Endometrial microvascular endothelial cells (primary cell): ENCODE measurements around the gene FOXP2. TPM values are rescaled to one million over a fixed set of nuclear protein-coding genes. Genes with fewer than 3 reads are reported as not detected.

Source experiments
- in situ Hi-C: cut with HindIII; loops from 2 replicates; pipeline ENCODE4 v1.10.0; 2017; ENCODE audit warnings: low sequenced_read_pairs, low pct_unique_long_range_greater_than_20kb; ENCODE audit errors: inconsistent ontology term
- total RNA-seq: library from RNA; depleted of rRNA; stranded (reverse); fragments of >200 nt; gene quantifications from one replicate; pipeline ENCODE4 v1.2.3, GENCODE V29; 2015; ENCODE audit errors: inconsistent ontology term

Gene FOXP2
- total RNA-seq, 1 donor from 2014 or later: under 0.01 TPM

DNA sequence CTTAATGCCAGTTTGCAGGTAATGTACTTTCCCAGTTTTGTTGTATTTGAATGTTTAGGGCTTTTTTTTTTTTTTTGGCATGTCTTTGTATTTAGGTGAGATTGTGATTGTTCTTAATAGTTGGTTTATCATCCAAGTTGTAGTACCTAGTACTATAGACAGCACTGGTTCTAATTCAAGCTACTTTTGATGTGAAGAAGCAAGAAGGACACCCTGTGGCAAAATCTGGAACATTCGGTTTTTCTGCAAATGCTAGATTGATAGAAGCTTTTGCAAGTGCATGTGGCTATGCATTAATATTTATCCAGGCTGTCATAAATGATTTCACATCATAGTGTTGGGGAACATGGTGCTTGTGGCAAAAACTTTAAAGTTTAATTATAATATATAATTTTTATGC, 248.9 kb downstream of the FOXP2 start:
- in situ Hi-C loops: no loop called here

DNA sequence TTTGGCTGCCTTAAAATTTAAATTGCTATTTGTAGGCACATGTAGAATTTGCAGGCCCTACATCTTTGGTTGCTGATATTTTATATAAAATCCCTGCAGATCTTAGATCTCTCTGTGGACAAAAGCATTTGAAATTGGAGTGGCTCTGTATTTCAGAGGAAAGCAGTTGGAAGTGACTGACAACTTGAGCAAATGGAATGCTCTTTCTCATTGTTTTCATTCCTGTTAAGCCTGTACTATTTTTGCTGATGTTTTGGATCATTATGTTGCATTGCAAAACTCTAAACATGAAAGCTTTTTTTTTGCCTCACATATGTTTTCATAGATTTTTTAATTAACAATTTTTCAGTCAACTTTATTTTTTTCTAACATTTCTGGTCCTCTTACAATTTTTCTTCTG, 256.1 kb downstream of the FOXP2 start:
- in situ Hi-C loops: no loop called here

- in situ Hi-C loops: no loop called here
Measured at GRCh38 chr7:114671563-114672123, 257.0 kb downstream of the FOXP2 start.

DNA sequence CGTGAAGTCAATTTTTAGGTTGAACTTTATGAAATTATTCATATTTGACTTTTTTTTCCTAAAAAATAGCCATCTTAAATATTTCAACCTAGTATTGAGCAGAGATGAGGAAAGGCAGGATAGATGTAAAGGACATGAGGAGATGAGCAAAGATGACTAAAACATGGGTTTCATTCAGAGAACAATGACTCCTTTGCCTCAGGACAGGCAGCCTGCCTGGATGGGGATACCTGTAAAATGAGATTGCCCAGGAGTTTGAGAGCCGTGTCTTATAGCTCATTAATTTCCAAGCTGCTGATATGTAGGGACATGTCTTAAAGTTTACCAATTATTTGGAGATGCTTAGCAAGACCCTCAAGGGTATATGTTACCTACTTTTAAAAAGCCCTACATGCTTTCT, 263.5 kb downstream of the FOXP2 start:
- in situ Hi-C loops: no loop called here

- in situ Hi-C loops: no loop called here
Measured at GRCh38 chr7:114687238-114687637, 272.6 kb downstream of the FOXP2 start.

DNA sequence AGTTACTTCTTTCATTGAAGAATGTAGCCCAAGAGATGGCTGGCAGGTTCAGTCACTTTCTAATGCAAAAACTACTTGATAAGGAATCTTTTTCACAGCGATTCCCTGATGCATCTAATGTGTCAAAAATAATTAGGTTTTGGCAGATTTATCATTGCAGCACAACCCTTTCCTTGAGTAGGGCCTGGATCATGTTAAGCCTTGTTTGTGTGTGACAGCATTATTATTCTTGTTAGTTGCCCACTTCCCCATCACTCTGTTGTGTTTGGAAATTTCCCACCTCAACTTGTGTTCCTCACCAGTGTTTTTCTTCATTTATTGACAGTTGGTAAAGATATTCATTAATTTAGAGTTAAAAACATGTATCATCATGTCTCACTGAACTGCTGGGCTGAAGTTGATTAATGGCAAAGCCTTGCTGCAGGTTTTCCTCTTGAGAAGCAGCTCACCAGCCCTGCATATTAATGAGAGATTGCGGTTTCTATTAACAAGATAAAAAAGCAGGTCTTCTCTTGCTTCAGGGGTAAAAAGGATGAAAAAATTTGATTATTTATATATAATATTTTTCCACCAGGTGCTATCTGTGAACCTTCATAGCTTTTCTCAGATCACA, 273.9 kb downstream of the FOXP2 start:
- in situ Hi-C loops: no loop called here

GRCh38 chr7:114689406-114689805, 274.8 kb downstream of the FOXP2 start:
- in situ Hi-C loops: no loop called here

- in situ Hi-C loops: no loop called here
Measured at GRCh38 chr7:114691605-114692004, 277.0 kb downstream of the FOXP2 start.

DNA sequence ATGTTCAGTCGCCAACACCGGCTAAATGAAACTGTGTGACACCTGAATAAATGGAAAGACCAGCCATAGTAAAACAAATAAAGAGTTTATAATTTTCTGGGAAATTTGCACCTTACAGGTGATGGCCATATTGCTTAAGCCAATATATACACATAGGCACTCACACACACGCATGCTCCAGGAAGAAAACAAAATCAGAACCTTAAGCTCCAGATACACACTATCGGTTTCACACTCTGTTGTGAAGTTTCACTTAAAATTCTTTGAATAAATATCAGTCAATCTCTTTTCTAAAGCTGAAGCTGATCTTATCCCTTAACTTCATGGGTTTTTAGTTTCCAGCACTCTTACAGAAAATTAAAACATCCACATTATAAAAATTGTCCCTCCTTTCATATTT, 280.6 kb downstream of the FOXP2 start:
- in situ Hi-C loops: no loop called here

DNA sequence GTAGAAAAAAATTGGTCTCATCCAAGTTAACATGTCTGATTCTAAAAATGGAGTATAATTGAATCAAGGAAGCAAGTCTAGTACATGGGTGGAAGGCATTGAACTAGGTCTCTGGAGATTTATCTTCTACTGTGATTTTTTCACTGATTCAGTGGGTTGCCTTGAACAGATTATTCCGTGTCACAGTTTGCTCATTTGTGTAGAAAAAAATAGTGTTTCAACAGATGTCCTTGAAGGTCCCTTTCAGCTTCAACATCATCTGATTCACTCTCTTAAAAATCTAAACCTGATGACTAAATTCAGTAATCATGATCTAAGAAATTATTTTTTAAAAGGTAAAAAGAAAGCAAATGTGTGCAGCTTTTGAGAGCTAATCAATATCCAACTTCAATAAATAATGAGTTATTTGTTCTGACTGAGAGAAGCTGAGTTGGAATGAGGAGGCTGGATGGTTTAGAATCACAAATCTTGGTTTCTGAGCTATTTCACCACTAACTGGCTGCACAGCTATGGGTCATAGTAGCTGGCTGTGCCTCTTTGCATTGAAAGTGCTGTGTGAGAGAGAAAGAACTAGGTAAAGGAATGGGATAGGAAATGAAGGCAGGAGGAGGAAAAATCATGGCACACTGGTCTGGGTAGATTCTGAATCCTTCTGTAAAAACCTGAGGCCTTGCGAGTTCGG, 285.8 kb downstream of the FOXP2 start:
- in situ Hi-C loops: no loop called here

DNA sequence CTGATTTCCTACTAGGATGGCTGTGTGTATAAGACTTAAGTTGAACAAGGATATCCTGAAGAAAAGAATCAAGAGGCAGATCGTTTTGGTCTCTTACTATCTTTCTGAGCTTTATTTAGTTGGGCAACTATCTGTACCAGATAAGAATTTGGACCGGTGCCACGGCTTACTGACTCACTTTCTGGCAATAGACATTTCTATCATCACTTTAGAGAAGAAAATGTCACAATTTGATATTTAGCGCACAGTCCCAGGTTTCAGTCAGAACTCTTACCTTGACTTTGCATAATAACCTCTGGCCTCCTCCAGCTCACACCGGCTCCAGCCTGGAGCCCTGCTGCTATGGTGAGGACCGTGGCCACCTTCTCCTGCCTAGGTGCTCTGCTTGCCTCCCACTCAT, 289.1 kb downstream of the FOXP2 start:
- in situ Hi-C loops: no loop called here

DNA sequence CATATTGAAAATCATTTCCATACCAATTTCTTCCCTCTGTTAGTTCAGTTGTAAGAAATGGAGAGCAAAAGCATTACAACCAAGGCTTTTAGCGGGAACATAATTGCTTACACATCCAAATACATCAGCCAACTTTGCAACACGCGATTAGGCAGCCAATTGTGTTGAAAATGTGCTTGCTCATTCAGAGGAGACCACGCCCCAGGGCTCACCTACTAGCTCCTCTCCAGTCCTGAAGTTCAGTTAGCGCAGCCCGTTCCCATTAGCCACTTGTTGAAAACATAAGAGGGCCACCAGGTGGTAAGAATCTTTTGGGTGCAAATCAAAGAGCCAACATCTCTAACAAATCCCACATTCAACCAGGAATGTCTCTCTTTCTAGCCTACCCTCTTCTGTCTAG, 294.0 kb downstream of the FOXP2 start:
- in situ Hi-C loops: no loop called here

DNA sequence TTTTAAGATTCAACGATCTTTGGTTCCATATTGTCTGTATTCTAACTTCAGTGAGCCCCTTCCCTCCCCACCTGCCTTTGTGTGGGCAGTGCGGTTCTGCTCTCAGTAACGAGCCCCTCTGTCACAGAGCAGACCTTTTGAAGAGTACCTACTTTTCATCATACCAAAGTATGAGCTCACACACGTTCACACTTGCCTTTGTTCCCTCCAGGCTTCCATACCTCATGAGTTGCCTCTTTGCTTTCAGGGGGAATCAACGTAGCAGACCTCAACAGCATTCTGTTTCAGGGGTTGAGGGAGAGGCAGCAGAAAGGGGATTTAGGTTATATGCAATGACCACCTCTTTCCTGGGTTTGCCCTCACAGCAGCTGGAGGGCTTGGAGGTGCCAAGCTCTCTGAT, 295.9 kb downstream of the FOXP2 start:
- in situ Hi-C loops: no loop called here

DNA sequence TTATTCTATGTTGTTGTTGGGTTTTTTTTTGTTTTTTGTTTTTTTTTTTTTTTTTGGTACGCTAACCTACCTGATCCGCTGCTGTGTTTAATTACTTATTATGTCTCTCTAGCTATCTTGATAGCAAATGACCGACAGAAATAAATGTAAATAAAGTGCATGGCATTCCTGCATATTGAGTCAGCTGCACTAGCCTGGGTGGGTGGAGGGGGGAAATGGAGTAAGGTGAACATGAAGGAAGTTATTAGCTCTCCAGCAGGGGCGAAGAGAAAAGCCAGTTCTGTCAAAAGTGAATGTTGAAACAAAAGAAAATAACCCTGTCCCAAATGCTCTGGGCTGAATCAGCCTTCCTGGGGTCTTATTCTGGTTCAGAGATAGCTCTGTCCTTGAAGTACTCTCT, 296.6 kb downstream of the FOXP2 start:
- in situ Hi-C loops: no loop called here

DNA sequence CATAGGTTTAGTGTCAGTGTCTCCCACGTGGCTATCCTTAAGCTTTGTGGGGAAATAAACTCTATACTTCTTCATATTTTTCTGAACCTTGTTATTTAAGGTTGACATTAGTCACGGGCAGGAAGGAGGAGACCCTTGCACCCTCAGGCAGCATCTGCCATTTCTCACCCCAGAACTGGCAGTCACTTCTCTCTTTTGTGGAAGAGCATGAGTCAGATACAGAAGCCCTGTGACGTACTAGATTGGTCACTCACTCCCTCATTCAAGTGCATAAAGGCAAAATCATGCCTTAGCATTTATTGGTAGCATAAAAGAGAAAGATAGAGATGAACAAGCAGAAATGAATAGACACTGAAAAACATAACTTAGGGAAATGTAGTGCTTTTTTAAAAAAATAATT, 301.3 kb downstream of the FOXP2 start:
- in situ Hi-C loops: no loop called here

DNA sequence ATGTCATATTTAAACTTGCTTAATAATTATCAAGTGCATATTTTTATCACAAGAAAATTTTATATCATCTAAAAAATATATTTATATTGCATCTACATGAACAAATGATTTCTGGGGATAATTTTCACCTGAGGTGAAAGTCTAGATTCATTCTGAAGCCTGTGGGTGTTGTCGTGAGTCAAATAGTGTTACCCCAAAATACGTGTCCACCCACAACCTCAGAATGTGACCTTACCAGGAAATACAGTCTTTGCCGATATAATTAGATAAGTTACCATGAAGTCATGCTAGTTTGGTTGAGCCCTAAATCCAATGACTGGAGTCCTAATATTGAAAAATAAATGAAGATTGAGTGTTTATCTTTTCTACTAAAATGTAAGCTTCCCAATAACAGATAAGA, 304.2 kb downstream of the FOXP2 start:
- in situ Hi-C loops: no loop called here

- in situ Hi-C loops: no loop called here
Measured at GRCh38 chr7:114720725-114721124, 306.1 kb downstream of the FOXP2 start.

DNA sequence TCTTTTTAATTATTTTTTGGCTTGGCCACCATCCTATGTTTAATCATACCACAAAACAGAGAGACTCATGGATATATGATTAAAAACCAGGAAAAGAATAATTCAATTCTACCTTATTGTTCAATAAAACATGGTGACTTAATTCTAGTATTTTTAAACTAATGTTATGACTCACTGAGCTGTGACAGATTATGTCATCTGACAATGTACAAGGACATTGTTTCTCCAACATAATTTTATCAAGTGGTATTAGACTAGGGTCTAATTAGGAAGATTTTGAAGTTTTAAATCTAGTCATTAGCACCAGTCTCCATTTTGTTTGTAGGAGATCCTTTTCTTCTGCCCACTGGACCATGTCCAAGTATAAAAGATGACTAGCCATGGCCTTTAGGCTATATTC, 307.9 kb downstream of the FOXP2 start:
- in situ Hi-C loops: no loop called here

DNA sequence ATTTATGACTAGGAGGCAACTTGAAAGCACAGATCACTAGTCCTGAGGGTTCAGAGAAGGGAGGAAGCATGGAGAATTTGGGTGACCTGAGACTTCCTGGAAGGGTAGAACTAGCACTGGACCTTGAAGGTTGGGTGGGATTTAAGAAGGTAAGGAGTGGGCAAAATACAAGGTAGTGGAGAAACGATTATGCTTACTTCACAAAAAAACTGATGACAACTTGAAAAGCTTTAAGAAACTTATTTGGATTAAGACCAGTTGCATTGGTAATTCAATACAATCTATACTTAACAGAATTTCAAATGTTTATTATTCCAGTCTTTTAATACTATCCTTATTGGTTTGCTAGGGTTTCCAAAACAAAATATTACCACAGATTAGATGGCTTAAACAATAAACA, 308.7 kb downstream of the FOXP2 start:
- in situ Hi-C loops: no loop called here

GRCh38 chr7:114740095-114740494, 325.5 kb downstream of the FOXP2 start:
- in situ Hi-C loops: no loop called here

- in situ Hi-C loops: no loop called here
Measured at GRCh38 chr7:114740941-114741340, 326.3 kb downstream of the FOXP2 start.
